Ureter (tissue), 1 donor: ENCODE results near the gene CERCAM. TPM values are rescaled to one million over a fixed set of nuclear protein-coding genes. Genes with fewer than 3 reads are reported as not detected.
"Not testable (repeated sequence)": the region's sequence is repeated elsewhere in the genome, so short reads cannot be mapped to it uniquely, and the experiment has no call there.

Experiments
- DNase-seq: peaks from one replicate; pipeline ENCODE4 v3.0.0-alpha.2; 2020; ENCODE audit warnings: low spot score
- total RNA-seq: library from RNA; stranded (reverse); gene quantifications from one replicate; pipeline ENCODE4 v1.2.4, GENCODE V29; 2023
- donor health status: DM: yes; HTN: yes; CAD: no.

Gene CERCAM
- total RNA-seq, 1 donor from 2014 or later, result 51.3 TPM

GRCh38 chr9:128419061-128419925 lies 1.4 kb upstream of the CERCAM start:
- DNase-seq, result peak; percentile 56

- peak; percentile 71 for DNase-seq
Observed at GRCh38 chr9:128420060-128420650, 502 bp upstream of the CERCAM start.

- DNase-seq, result no peak
Observed at GRCh38 chr9:128421482-128421996, 882 bp downstream of the CERCAM start.

- DNase-seq, result not testable (repeated sequence)
Observed at GRCh38 chr9:128422022-128422782, 1.5 kb downstream of the CERCAM start.

GRCh38 chr9:128422783-128423150 lies 2.1 kb downstream of the CERCAM start:
- no peak for DNase-seq

- DNase-seq, result not testable (repeated sequence)
Observed at GRCh38 chr9:128423356-128423755, 2.7 kb downstream of the CERCAM start.

GRCh38 chr9:128424268-128424780 lies 3.7 kb downstream of the CERCAM start:
- no peak for DNase-seq

GRCh38 chr9:128428644-128429512 lies 8.2 kb downstream of the CERCAM start:
- DNase-seq, result no peak

GRCh38 chr9:128429513-128430086 lies 8.9 kb downstream of the CERCAM start:
- DNase-seq, result no peak

- DNase-seq, result no peak
Observed at GRCh38 chr9:128431207-128431606, 10.6 kb downstream of the CERCAM start.

- DNase-seq, result no peak
Observed at GRCh38 chr9:128434340-128434739, 13.7 kb downstream of the CERCAM start.

GRCh38 chr9:128435611-128436010 lies 15.0 kb downstream of the CERCAM start:
- no peak for DNase-seq

GRCh38 chr9:128438343-128439109 lies 17.9 kb downstream of the CERCAM start:
- peak; percentile 83 for DNase-seq

- DNase-seq, result no peak
Observed at GRCh38 chr9:128439273-128439672, 18.6 kb downstream of the CERCAM start.

- DNase-seq, result no peak
Observed at GRCh38 chr9:128442150-128442549, 21.5 kb downstream of the CERCAM start.

GRCh38 chr9:128446505-128446904 lies 25.8 kb downstream of the CERCAM start:
- DNase-seq, result not testable (repeated sequence)

GRCh38 chr9:128448746-128449145 lies 28.1 kb downstream of the CERCAM start:
- no peak for DNase-seq

- DNase-seq, result no peak
Observed at GRCh38 chr9:128454991-128455390, 34.3 kb downstream of the CERCAM start.

GRCh38 chr9:128455849-128456612 lies 35.4 kb downstream of the CERCAM start, which contains the start of gene ODF2:
Gene ODF2, plus strand, starts transcription at chr9:128456006. Its CDS starts 86 bp downstream, at chr9:128456092.
- DNase-seq, result peak; percentile 99
